Natural killer cell (primary cell): ENCODE data around the gene MUC20. TPM values are rescaled to one million over a fixed set of nuclear protein-coding genes. Genes with fewer than 3 reads are reported as not detected.
"Not testable (repeated sequence)": the region's sequence is repeated elsewhere in the genome, so short reads cannot be mapped to it uniquely, and the experiment has no call there.

Experiments used
- ATAC-seq, 3 donors: fragments of 150-1000 bp in 2 of 3; fragments of 200-7000 bp in 1 of 3; cut with Tn5 transposase; 1 replicate in 1 of 3; 2 replicates in 2 of 3; pipeline ENCODE4 v1.10.0; 2021; ENCODE audit warnings: mild to moderate bottlenecking in 2 of 3, moderate library complexity in 2 of 3
- DNase-seq, 2 donors: peaks; one replicate each; pipeline versions ENCODE4 v3.0.0 to v3.0.0-alpha.2; 2013 to 2021; ENCODE audit warnings: mixed read lengths in 1 of 2
- H3K27ac ChIP-seq: one replicate; pipeline ENCODE4 v1.5.1; 2013; ENCODE audit warnings: mild to moderate bottlenecking, low read length
- H3K27me3 ChIP-seq: one replicate; pipeline ENCODE4 v1.6.1; 2013; ENCODE audit warnings: low read length; ENCODE audit not compliant: control insufficient read depth, insufficient read depth
- H3K36me3 ChIP-seq: one replicate; pipeline ENCODE4 v1.6.1; 2013; ENCODE audit warnings: low read length; ENCODE audit not compliant: control insufficient read depth, insufficient read depth
- H3K4me1 ChIP-seq: one replicate; pipeline ENCODE4 v1.6.1; 2013; ENCODE audit warnings: low read length; ENCODE audit not compliant: control insufficient read depth, insufficient read depth
- H3K4me3 ChIP-seq: one replicate; pipeline ENCODE4 v1.5.1; 2013; ENCODE audit warnings: low read length
- H3K9me3 ChIP-seq: one replicate; pipeline ENCODE4 v1.6.1; 2013; ENCODE audit warnings: low read length; ENCODE audit not compliant: control insufficient read depth, insufficient read depth
- H3K27ac Mint-ChIP-seq, 2 donors: one replicate each; pipeline ENCODE4 v1.8.0; 2022; ENCODE audit warnings: mild to moderate bottlenecking in 2 of 2, mixed read lengths in 2 of 2, moderate library complexity in 1 of 2
- H3K27me3 Mint-ChIP-seq, 2 donors: one replicate each; pipeline ENCODE4 v1.8.0; 2022; ENCODE audit warnings: low read depth in 2 of 2, mixed read lengths in 2 of 2
- H3K36me3 Mint-ChIP-seq: one replicate; pipeline ENCODE4 v1.8.0; 2022; ENCODE audit warnings: mixed read lengths
- H3K4me1 Mint-ChIP-seq, 2 donors: one replicate each; pipeline ENCODE4 v1.8.0; 2022; ENCODE audit warnings: mixed read lengths in 2 of 2
- H3K4me3 Mint-ChIP-seq: one replicate; pipeline ENCODE4 v1.8.0; 2022; ENCODE audit warnings: mild to moderate bottlenecking, moderate library complexity, mixed read lengths
- H3K9me3 Mint-ChIP-seq, 2 donors: one replicate each; pipeline ENCODE4 v1.8.0; 2022; ENCODE audit warnings: mixed read lengths in 2 of 2
- WGBS: methylation state at CpG from one replicate; pipeline ENCODE4 v1.1.7; 2013; ENCODE audit warnings: missing lambda C conversion rate; ENCODE audit not compliant: insufficient coverage; 5-methylcytosine and 5-hydroxymethylcytosine counted together
- intact Hi-C: fragments of 100-400 bp; cut with micrococcal nuclease; formaldehyde crosslinking; loops from one replicate; pipeline ENCODE4 v1.14.2; 2022
- total RNA-seq, 4 donors: library from RNA; stranded (reverse); fragments of 120-200 nt in 1 of 4; gene quantifications; one replicate each; pipeline versions ENCODE4 v1.2.3 to v1.2.4, GENCODE V29; 2013 to 2022
- TF ChIP-seq, protein P1 (sequence below): fragments of 200-600 bp; IDR thresholded peaks from one replicate; pipeline ENCODE4 v1.8.0; 2022; ENCODE audit warnings: antibody characterized with exemption

MUC20 gene
- total RNA-seq, 3 donors from 2014 or later (not counting 1 experiment from before 2014, with no cell fraction given) = 4.1 to 11.4 (median 5.9) TPM

DNA sequence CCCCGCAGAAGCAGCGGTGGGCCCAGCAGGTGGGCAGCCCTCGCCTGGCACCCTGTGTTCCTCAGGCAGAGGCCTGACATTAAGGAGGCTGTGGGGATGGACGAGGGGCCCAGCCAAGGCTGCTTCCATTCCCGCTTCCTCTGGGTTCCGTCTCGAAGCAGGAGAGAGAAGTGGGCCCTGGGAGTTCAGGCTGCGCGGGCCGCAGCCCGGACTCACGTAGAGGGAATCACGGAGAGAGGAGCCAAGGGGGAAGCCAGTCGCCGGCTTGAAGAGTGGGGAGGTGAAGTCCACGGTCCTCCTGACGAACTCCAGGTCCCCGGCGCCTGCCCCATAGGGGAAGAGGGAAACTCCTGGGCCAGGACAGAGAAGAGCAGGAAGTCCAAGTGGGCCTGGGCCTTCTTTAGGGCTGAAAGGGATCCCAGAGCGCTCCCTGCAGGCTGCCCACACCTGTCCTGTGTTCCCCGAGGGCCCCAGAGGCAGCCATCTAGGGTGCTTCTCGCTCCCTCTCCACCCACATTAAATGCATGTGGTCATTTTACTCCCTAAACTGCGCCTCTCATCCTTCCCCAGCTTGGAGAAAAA is 53.3 kb downstream of the MUC20 start:
- no peaks in the 10 kb centered on the region for H3K27me3 Mint-ChIP-seq

DNA sequence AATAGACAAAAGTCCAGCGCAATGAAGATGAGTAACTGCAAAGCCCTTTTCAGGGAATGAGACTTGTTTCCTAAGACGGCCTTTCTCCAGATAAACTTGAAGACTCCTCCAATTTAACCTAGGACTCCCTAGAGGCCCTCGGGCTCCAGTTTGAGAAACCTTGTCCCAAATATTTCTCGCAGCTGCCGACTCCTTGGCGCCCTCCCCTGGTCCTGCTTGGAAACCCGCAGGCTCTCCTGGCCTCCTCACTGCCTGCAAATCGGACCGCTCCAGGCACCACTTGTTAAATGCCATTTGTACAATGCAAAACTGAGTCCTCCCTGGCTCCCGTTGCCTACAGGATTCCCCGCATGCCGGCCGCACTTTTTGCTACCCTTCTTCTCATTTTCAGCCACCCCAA is 54.1 kb downstream of the MUC20 start:
- 44% methylated on average over 13 of the region's 13 CpGs for WGBS
- Histone ChIP-seq H3K27me3 (no peaks in the 10 kb centered on the region), H3K4me1 (peaks cover 4% of the 10 kb centered on the region), H3K36me3 (no peaks in the 10 kb centered on the region), H3K4me3 (no peak overlapping the region), H3K27ac (no peak overlapping the region), H3K9me3 (peaks cover 8% of the 10 kb centered on the region)
- DNase-seq = peak in 1 of 2 donors; percentile 15
- no peak for ATAC-seq
- Mint-ChIP-seq H3K27me3 (no peaks in the 10 kb centered on the region), H3K4me3 (no peak overlapping the region), H3K36me3 (no peaks in the 10 kb centered on the region), H3K9me3 (peaks cover 12 to 13% of the 10 kb centered on the region in 2 donors), H3K4me1 (peaks cover 15 to 32% of the 10 kb centered on the region in 2 donors), H3K27ac (no peak overlapping the region)
- intact Hi-C loops = no loop called here
- TF ChIP-seq, protein P1, sequence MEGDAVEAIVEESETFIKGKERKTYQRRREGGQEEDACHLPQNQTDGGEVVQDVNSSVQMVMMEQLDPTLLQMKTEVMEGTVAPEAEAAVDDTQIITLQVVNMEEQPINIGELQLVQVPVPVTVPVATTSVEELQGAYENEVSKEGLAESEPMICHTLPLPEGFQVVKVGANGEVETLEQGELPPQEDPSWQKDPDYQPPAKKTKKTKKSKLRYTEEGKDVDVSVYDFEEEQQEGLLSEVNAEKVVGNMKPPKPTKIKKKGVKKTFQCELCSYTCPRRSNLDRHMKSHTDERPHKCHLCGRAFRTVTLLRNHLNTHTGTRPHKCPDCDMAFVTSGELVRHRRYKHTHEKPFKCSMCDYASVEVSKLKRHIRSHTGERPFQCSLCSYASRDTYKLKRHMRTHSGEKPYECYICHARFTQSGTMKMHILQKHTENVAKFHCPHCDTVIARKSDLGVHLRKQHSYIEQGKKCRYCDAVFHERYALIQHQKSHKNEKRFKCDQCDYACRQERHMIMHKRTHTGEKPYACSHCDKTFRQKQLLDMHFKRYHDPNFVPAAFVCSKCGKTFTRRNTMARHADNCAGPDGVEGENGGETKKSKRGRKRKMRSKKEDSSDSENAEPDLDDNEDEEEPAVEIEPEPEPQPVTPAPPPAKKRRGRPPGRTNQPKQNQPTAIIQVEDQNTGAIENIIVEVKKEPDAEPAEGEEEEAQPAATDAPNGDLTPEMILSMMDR = no peak

More for the DNA sequence above, 53.3 kb downstream of the MUC20 start:
- H3K9me3 ChIP-seq = peaks cover 7% of the 10 kb centered on the region
- no peak overlapping the region for H3K4me3 ChIP-seq
- TF ChIP-seq, protein P1 = no peak
- Mint-ChIP-seq H3K27ac (no peak overlapping the region), H3K36me3 (no peaks in the 10 kb centered on the region), H3K4me3 (no peak overlapping the region), H3K9me3 (peaks cover 4 to 5% of the 10 kb centered on the region in 2 donors), H3K4me1 (peaks cover 9 to 23% of the 10 kb centered on the region in 2 donors)
- H3K4me1 ChIP-seq = peaks cover 3% of the 10 kb centered on the region
- no peaks in the 10 kb centered on the region for H3K27me3 ChIP-seq
- WGBS = 90% methylated on average over 23 of the region's 23 CpGs
- no peaks in the 10 kb centered on the region for H3K36me3 ChIP-seq
- intact Hi-C loops = no loop called here
- ATAC-seq (no peak), DNase-seq (peak in 1 of 2 donors; percentile 3)
- H3K27ac ChIP-seq = no peak overlapping the region

DNA sequence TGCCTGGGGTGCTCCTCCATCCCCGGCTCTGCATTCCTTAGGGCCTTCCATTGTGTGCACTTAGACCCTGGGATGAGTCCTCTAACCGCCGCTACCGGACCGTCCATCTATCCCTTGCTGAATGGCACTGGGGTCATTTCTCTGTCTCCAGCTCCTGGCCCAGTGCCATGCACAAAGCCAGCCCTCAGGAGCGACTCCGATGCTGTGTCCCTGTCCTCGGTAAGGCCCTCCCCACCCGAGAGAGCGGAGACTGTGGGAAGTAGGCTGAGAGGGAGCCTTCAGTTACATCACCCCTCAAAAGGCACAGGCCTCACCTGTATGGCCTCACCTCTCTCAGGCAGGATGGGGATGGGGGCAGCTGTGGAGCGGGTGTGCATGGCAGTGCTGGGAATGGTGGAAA is 57.2 kb downstream of the MUC20 start:
- H3K27me3 Mint-ChIP-seq = no peaks in the 10 kb centered on the region
- intact Hi-C loops = no loop called here
- H3K4me1 Mint-ChIP-seq = peaks cover 35 to 52% of the 10 kb centered on the region in 2 donors
- H3K27ac Mint-ChIP-seq = peak overlapping the region; percentile 91 to 99
- Histone ChIP-seq H3K4me1 (peaks cover 11% of the 10 kb centered on the region), H3K27me3 (no peaks in the 10 kb centered on the region), H3K36me3 (no peaks in the 10 kb centered on the region), H3K9me3 (peaks cover 25% of the 10 kb centered on the region), H3K27ac (no peak overlapping the region), H3K4me3 (no peak overlapping the region)
- no peaks in the 10 kb centered on the region for H3K36me3 Mint-ChIP-seq
- TF ChIP-seq, protein P1 = no peak
- H3K4me3 Mint-ChIP-seq = no peak overlapping the region
- DNase-seq (no peak), ATAC-seq (no peak)
- peaks cover 33 to 41% of the 10 kb centered on the region in 2 donors for H3K9me3 Mint-ChIP-seq
- WGBS = 97% methylated on average over 9 of the region's 11 CpGs

DNA sequence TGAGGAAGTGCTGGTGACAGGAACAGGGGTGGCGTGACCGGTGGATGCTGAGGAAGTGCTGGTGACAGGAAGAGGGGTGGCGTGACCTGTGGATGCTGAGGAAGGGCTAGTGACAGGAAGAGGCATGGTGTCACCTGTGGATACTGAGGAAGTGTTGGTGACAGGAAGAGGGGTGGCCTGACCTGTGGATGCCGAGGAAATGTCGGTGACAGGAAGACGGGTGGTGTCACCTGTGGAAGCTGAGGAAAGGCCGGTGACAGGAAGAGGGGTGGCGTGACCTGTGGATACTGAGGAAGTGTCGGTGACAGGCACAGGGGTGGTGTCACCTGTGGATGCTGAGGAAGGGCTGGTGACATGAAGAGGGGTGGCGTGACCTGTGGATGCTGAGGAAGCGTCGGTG is 60.5 kb downstream of the MUC20 start:
- H3K4me3 ChIP-seq, ATAC-seq, intact Hi-C loops, H3K36me3 ChIP-seq, H3K36me3 Mint-ChIP-seq, H3K27me3 ChIP-seq, DNase-seq, H3K27me3 Mint-ChIP-seq: not testable (repeated sequence)
- Mint-ChIP-seq H3K27ac (peak overlapping the region; percentile 91 to 99), H3K4me1 (peaks cover 64 to 82% of the 10 kb centered on the region in 2 donors), H3K9me3 (peaks cover 58 to 68% of the 10 kb centered on the region in 2 donors), H3K4me3 (peak overlapping the region; percentile 69)
- peaks cover 50% of the 10 kb centered on the region for H3K9me3 ChIP-seq
- WGBS = 67% methylated on average over 9 of the region's 12 CpGs
- H3K27ac ChIP-seq = peak overlapping the region; percentile 0
- peaks cover 29% of the 10 kb centered on the region for H3K4me1 ChIP-seq

Other genes starting within 250 kb of the MUC20 start
- gene PPP1R2, start 177.7 kb upstream of the MUC20 start, total RNA-seq = 10 to 100 TPM; 89.8 to 97.3 (median 89.9) TPM
- not detected for gene APOD, start 137.0 kb upstream of the MUC20 start, total RNA-seq
- gene MUC4, start 91.0 kb downstream of the MUC20 start, total RNA-seq = 1 to 10 TPM in 1 of 3 donors, under 1 TPM in 2; 0.05 to 1.7 (median 0.38) TPM
- gene TNK2, start 187.6 kb downstream of the MUC20 start, total RNA-seq = 100 to 1,000 TPM; 169 to 207 (median 171) TPM